SK-N-SH treated with all-trans-retinoic acid at 6 μM for 48 hours (cell line): ENCODE data around the gene ZDHHC8.

Source experiments
- ATAC-seq: fragments of 200-7000 bp; cut with Tn5 transposase; 3 replicates; pipeline ENCODE4 v1.9.1; 2020; ENCODE audit warnings: mild to moderate bottlenecking, moderate library complexity
- CREB5 ChIP-seq: fragments of 250-450 bp; sonication (Bioruptor Pico); IDR thresholded peaks from 2 replicates; pipeline ENCODE4 v1.5.1; 2020; ENCODE audit warnings: low read depth, mild to moderate bottlenecking, moderate library complexity
- ESRRG ChIP-seq: fragments of 250-450 bp; sonication (Bioruptor Pico); IDR thresholded peaks from 2 replicates; pipeline ENCODE4 v1.6.1; 2021; ENCODE audit warnings: mild to moderate bottlenecking
- GLIS3 ChIP-seq: fragments of 250-450 bp; sonication (Bioruptor Pico); IDR thresholded peaks from 2 replicates; pipeline ENCODE4 v1.5.0; 2020; ENCODE audit warnings: mild to moderate bottlenecking, moderate library complexity
- ISL1 ChIP-seq: fragments of 250-450 bp; sonication (Bioruptor Pico); IDR thresholded peaks from 2 replicates; pipeline ENCODE4 v2.1.2; 2022; ENCODE audit warnings: mild to moderate bottlenecking, moderate library complexity
- OSR1 ChIP-seq: fragments of 250-450 bp; sonication (Bioruptor Pico); IDR thresholded peaks from 2 replicates; pipeline ENCODE4 v1.8.0; 2022; ENCODE audit warnings: moderate library complexity, mild to moderate bottlenecking, inconsistent platforms
- PATZ1 ChIP-seq: fragments of 250-450 bp; sonication (Bioruptor Pico); IDR thresholded peaks from 2 replicates; pipeline ENCODE4 v1.8.0; 2020; ENCODE audit warnings: mild to moderate bottlenecking, moderate library complexity, borderline replicate concordance
- POU6F1 ChIP-seq: fragments of 250-450 bp; sonication (Bioruptor Pico); IDR thresholded peaks from 2 replicates; pipeline ENCODE4 v1.8.0; 2021; ENCODE audit warnings: low read depth, mild to moderate bottlenecking, moderate library complexity, borderline replicate concordance
- PPARA ChIP-seq: fragments of 250-450 bp; sonication (Bioruptor Pico); IDR thresholded peaks from 2 replicates; pipeline ENCODE4 v1.5.0; 2020; ENCODE audit warnings: mild to moderate bottlenecking, borderline replicate concordance
- SNAI2 ChIP-seq: fragments of 250-450 bp; sonication (Bioruptor Pico); IDR thresholded peaks from 2 replicates; pipeline ENCODE4 v1.5.0; 2020; ENCODE audit warnings: mild to moderate bottlenecking, moderate library complexity
- TOX ChIP-seq: fragments of 250-450 bp; sonication (Bioruptor Pico); IDR thresholded peaks from 2 replicates; pipeline ENCODE4 v1.8.0; 2021; ENCODE audit warnings: mild to moderate bottlenecking, moderate library complexity, borderline replicate concordance
- ZFP3 ChIP-seq: fragments of 250-450 bp; sonication (Bioruptor Pico); IDR thresholded peaks from 2 replicates; pipeline ENCODE4 v1.5.0; 2020; ENCODE audit warnings: mild to moderate bottlenecking, moderate library complexity
- ZFP30 ChIP-seq: fragments of 450-650 bp; formaldehyde crosslinking; IDR thresholded peaks from 2 replicates; pipeline ENCODE4 v1.5.0; 2022; ENCODE audit warnings: mild to moderate bottlenecking, moderate library complexity
- ZNF70 ChIP-seq: fragments of 450-650 bp; formaldehyde crosslinking; IDR thresholded peaks from 2 replicates; pipeline ENCODE4 v1.5.0; 2020; ENCODE audit warnings: mild to moderate bottlenecking, moderate library complexity
- ZNF8 ChIP-seq: fragments of 450-650 bp; formaldehyde crosslinking; IDR thresholded peaks from 2 replicates; pipeline ENCODE4 v1.5.0; 2020; ENCODE audit warnings: mild to moderate bottlenecking, moderate library complexity

Gene ZDHHC8

GRCh38 chr22:20111045-20111688 is 20.4 kb upstream of the ZDHHC8 start:
- ATAC-seq: peak; percentile 36
- TF ChIP-seq POU6F1 (CRISPR knock-in tag) (no peak), TOX (CRISPR knock-in tag) (no peak), ZFP30 (CRISPR knock-in tag) (no peak), ISL1 (no peak), SNAI2 (no peak), ZNF8 (no peak), PATZ1 (CRISPR knock-in tag) (no peak), ESRRG (CRISPR knock-in tag) (no peak), ZFP3 (no peak), CREB5 (CRISPR knock-in tag) (no peak)

GRCh38 chr22:20111689-20112622 is 19.6 kb upstream of the ZDHHC8 start:
- ATAC-seq: no peak
- TF ChIP-seq TOX (CRISPR knock-in tag) (no peak), ZNF8 (no peak), PPARA (CRISPR knock-in tag) (no peak)

GRCh38 chr22:20112623-20113511 is 18.7 kb upstream of the ZDHHC8 start:
- no peak for ATAC-seq
- TF ChIP-seq GLIS3 (CRISPR knock-in tag) (no peak), ZNF70 (CRISPR knock-in tag) (no peak), OSR1 (CRISPR knock-in tag) (no peak)
- TF ChIP-seq, all 23 proteins: peak for 0

- no peak for TF ChIP-seq GLIS3 (CRISPR knock-in tag)
- TF ChIP-seq ZNF70 (CRISPR knock-in tag): no peak
- TF ChIP-seq ESRRG (CRISPR knock-in tag): no peak
- no peak for TF ChIP-seq CREB5 (CRISPR knock-in tag)
- no peak for ATAC-seq
These were observed 17.9 kb upstream of the ZDHHC8 start for GRCh38 chr22:20113551-20114310.
